Amniotic epithelial cell (primary cell): ENCODE results near the gene MATR3.
"Not testable (repeated sequence)": the region's sequence is repeated elsewhere in the genome, so short reads cannot be mapped to it uniquely, and the experiment has no call there.

Source experiments
- DNase-seq: peaks from one replicate; pipeline ENCODE4 v3.0.0-alpha.2; 2010; ENCODE audit warnings: low read depth

MATR3 gene

GRCh38 chr5:139293507-139294373, at the start of gene MATR3:
TSS of gene MATR3 (plus strand) at chr5:139293740. CDS start at chr5:139307416, 13,676 bp downstream.
- peak; percentile 93 for DNase-seq

- DNase-seq = no peak
These were observed 47.8 kb upstream of the MATR3 start for GRCh38 chr5:139245637-139246339.

- peak; percentile 39 for DNase-seq
These were observed 47.1 kb upstream of the MATR3 start for GRCh38 chr5:139246394-139246793.

GRCh38 chr5:139248826-139249453, 44.6 kb upstream of the MATR3 start:
- no peak for DNase-seq

- DNase-seq = no peak
These were observed 42.3 kb upstream of the MATR3 start for GRCh38 chr5:139251281-139251687.

- no peak for DNase-seq
These were observed 41.7 kb upstream of the MATR3 start for GRCh38 chr5:139251695-139252288.

- DNase-seq = no peak
These were observed 40.4 kb upstream of the MATR3 start for GRCh38 chr5:139253115-139253514.

GRCh38 chr5:139256820-139257219, 36.7 kb upstream of the MATR3 start:
- DNase-seq = no peak

GRCh38 chr5:139262059-139262741, 31.3 kb upstream of the MATR3 start:
- no peak for DNase-seq

GRCh38 chr5:139262742-139263445, 30.6 kb upstream of the MATR3 start:
- DNase-seq = peak; percentile 86

- DNase-seq = no peak
These were observed 30.0 kb upstream of the MATR3 start for GRCh38 chr5:139263536-139263935.

- DNase-seq = no peak
These were observed 29.6 kb upstream of the MATR3 start for GRCh38 chr5:139263946-139264345.

GRCh38 chr5:139265001-139265400, 28.5 kb upstream of the MATR3 start:
- DNase-seq = no peak

GRCh38 chr5:139266236-139266635, 27.3 kb upstream of the MATR3 start:
- DNase-seq = no peak

GRCh38 chr5:139267481-139267880, 26.1 kb upstream of the MATR3 start:
- no peak for DNase-seq

- DNase-seq = no peak
These were observed 25.0 kb upstream of the MATR3 start for GRCh38 chr5:139268364-139269202.

- not testable (repeated sequence) for DNase-seq
These were observed 22.8 kb upstream of the MATR3 start for GRCh38 chr5:139270718-139271117.

- peak; percentile 90 for DNase-seq
These were observed 22.1 kb upstream of the MATR3 start for GRCh38 chr5:139271201-139272027.
